ENCODE results near the gene IGFL1.
"Not testable (repeated sequence)": the region's sequence is repeated elsewhere in the genome, so short reads cannot be mapped to it uniquely, and the experiment has no call there.

IGFL1 gene

GRCh38 chr19:46202426-46202825 is 27.1 kb upstream of the IGFL1 start:
- DNase-seq (ENCODE audit: low spot score) = no peak

- peak; percentile 70 for DNase-seq (ENCODE audit: low spot score)
These were observed 26.4 kb upstream of the IGFL1 start for GRCh38 chr19:46202872-46203860.

- no peak for DNase-seq (ENCODE audit: low spot score)
These were observed 25.5 kb upstream of the IGFL1 start for GRCh38 chr19:46204008-46204407.

- no peak for DNase-seq (ENCODE audit: low spot score)
These were observed 24.2 kb upstream of the IGFL1 start for GRCh38 chr19:46205183-46205984.

GRCh38 chr19:46206176-46206575 is 23.4 kb upstream of the IGFL1 start:
- peak; percentile 61 for DNase-seq (ENCODE audit: low spot score)

- DNase-seq (ENCODE audit: low spot score) = no peak
These were observed 22.9 kb upstream of the IGFL1 start for GRCh38 chr19:46206682-46207081.

- not testable (repeated sequence) for DNase-seq (ENCODE audit: low spot score)
These were observed 21.7 kb upstream of the IGFL1 start for GRCh38 chr19:46207858-46208257.

GRCh38 chr19:46209051-46209450 is 20.5 kb upstream of the IGFL1 start:
- peak; percentile 58 for DNase-seq (ENCODE audit: low spot score)

GRCh38 chr19:46209472-46209871 is 20.1 kb upstream of the IGFL1 start:
- no peak for DNase-seq (ENCODE audit: low spot score)

GRCh38 chr19:46210669-46211068 is 18.9 kb upstream of the IGFL1 start:
- no peak for DNase-seq (ENCODE audit: low spot score)

GRCh38 chr19:46211201-46211881 is 18.2 kb upstream of the IGFL1 start:
- peak; percentile 78 for DNase-seq (ENCODE audit: low spot score)

GRCh38 chr19:46212592-46212991 is 16.9 kb upstream of the IGFL1 start:
- DNase-seq (ENCODE audit: low spot score) = not testable (repeated sequence)

GRCh38 chr19:46213156-46213555 is 16.4 kb upstream of the IGFL1 start:
- no peak for DNase-seq (ENCODE audit: low spot score)

GRCh38 chr19:46213806-46214205 is 15.7 kb upstream of the IGFL1 start:
- DNase-seq (ENCODE audit: low spot score) = no peak

- no peak for DNase-seq (ENCODE audit: low spot score)
These were observed 12.9 kb upstream of the IGFL1 start for GRCh38 chr19:46216612-46217011.

GRCh38 chr19:46217476-46217875 is 12.1 kb upstream of the IGFL1 start:
- DNase-seq (ENCODE audit: low spot score) = no peak

- DNase-seq (ENCODE audit: low spot score) = peak; percentile 54
These were observed 11.4 kb upstream of the IGFL1 start for GRCh38 chr19:46218160-46218559.

- no peak for DNase-seq (ENCODE audit: low spot score)
These were observed 9.4 kb upstream of the IGFL1 start for GRCh38 chr19:46220038-46220615.

- no peak for DNase-seq (ENCODE audit: low spot score)
These were observed 8.4 kb upstream of the IGFL1 start for GRCh38 chr19:46221152-46221551.

GRCh38 chr19:46221981-46222610 is 7.4 kb upstream of the IGFL1 start:
- DNase-seq (ENCODE audit: low spot score) = peak; percentile 76

GRCh38 chr19:46223787-46224186 is 5.8 kb upstream of the IGFL1 start:
- DNase-seq (ENCODE audit: low spot score) = not testable (repeated sequence)
